PFSK-1 (cell line): ENCODE measurements around the gene TLCD2.

Experiments used
- POLR2AphosphoS5 ChIP-seq: IDR thresholded peaks from 2 replicates; pipeline ENCODE4 v1.6.1; 2012; ENCODE audit warnings: low read depth, mild to moderate bottlenecking, control low read depth, low read length, moderate library complexity
- REST ChIP-seq, 2 experiments: IDR thresholded peaks; 2 replicates each; pipeline versions ENCODE4 v1.6.1 to v1.8.0; 2011 to 2012; ENCODE audit warnings: low read depth in 2 of 2, low read length in 2 of 2, control low read depth in 1 of 2, inconsistent platforms in 1 of 2, mild to moderate bottlenecking in 1 of 2, moderate library complexity in 1 of 2; ENCODE audit not compliant: insufficient read depth in 1 of 2
- SIN3A ChIP-seq: IDR thresholded peaks from 2 replicates; pipeline ENCODE4 v1.6.1; 2012; ENCODE audit warnings: mild to moderate bottlenecking, low read length, moderate library complexity, borderline replicate concordance; ENCODE audit not compliant: insufficient read depth
- TAF1 ChIP-seq: IDR thresholded peaks from 2 replicates; pipeline ENCODE4 v1.6.1; 2012; ENCODE audit warnings: low read length, control low read depth, borderline replicate concordance; ENCODE audit not compliant: insufficient read depth

- TF ChIP-seq POLR2AphosphoS5 (no peak), TAF1 (no peak), REST (IDR thresholded peaks at IDR 0.05; ENCODE audit: insufficient read depth in 1 of 2, low read depth in 2 of 2, low read length in 2 of 2) (no peak), SIN3A (no peak)
Measured at GRCh38 chr17:1743088-1743439, 32.9 kb upstream of the TLCD2 start.
